ENCODE measurements around the gene CNTNAP2. TPM values are rescaled to one million over a fixed set of nuclear protein-coding genes. Genes with fewer than 3 reads are reported as not detected.
A peak's percentile ranks its signal among the peaks of the same experiment; 100 is the strongest.

The CNTNAP2 gene
- 133 TPM for polyA plus RNA-seq (2013, experiment 1 of 4)
- polyA plus RNA-seq (2013, experiment 2 of 4), result 145 TPM
- polyA plus RNA-seq (2013, experiment 3 of 4), result 79.4 TPM
- polyA plus RNA-seq (2013, experiment 4 of 4), result 84.8 TPM

DNA sequence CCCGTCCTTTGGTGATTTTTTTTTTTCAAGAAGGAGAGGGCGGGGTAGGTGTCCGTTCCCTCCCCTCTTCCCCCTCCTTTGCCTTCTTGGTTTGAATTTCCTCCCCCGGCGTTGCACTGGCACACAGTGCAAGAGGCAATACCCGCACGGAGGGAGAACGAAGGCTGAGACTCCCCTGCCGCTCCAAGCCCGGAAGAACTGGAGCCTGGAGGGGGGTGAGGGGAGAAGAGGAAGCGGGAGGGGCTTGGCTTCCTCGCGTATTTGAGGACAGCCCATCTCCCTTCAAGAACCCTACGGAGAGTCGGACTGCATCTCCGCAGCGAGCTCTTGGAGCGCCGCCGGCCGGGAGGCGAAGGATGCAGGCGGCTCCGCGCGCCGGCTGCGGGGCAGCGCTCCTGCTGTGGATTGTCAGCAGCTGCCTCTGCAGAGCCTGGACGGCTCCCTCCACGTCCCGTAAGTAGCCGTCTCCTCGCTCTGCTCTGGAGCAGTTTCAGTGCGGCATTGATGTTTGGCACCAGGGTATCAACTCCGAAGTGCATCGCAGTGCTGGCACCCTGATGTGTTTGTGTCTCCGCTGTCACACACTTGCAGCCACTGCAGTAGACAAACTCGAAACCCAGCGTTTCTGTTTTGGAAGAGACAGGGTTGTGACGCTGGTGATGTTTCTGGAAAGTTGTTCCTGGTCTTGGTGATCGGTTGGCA lies at the start of gene CNTNAP2:
CNTNAP2 (plus strand) TSS at position 281 of the 702 bp plus-strand sequence; CDS start at position 357, 76 bp downstream.
- H3K36me3 ChIP-seq (ENCODE audit: control insufficient read depth, insufficient read depth, low read length), result no peaks in the 10 kb centered on the region
- H3K9me3 ChIP-seq (ENCODE audit: control insufficient read depth, low read length), result no peaks in the 10 kb centered on the region
- WGBS, 2 experiments, result 1% methylated on average over 39 to 42 of the region's 42 CpGs
- H3K27me3 ChIP-seq (ENCODE audit: control insufficient read depth, insufficient read depth, low read length, poor library complexity, severe bottlenecking), result peaks cover 32% of the 10 kb centered on the region
- H3K4me3 ChIP-seq (ENCODE audit: insufficient read depth, low read depth, low read length), result peak within 1 kb of the TSS; percentile 52
- no peaks in the 10 kb centered on the region for H3K4me1 ChIP-seq (ENCODE audit: control insufficient read depth, insufficient read depth, low read length)
- H3K27ac ChIP-seq (ENCODE audit: insufficient read depth, low read depth, low read length, poor library complexity, severe bottlenecking), result no peak within 1 kb of the TSS

DNA sequence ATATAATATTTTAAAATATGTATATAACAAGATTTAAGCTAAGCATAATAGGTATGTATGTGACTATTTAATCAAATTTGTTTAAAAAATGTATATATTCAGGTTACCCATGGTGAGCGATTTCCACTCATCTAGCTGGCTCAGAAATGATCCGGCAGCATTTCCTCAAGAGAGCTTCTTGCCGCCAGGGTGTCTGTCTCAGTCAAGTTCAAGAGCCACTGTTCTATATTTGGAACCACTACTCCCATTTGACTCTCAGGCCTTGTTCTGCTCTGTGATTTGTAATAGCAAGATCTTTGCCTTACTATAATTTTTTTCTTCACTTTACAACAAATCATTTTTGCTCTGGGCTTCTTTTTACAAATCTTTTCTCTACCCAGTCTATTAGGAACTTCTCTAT lies 48.7 kb upstream of the CNTNAP2 start:
- Histone ChIP-seq H3K27me3 (ENCODE audit: control insufficient read depth, insufficient read depth, low read length, poor library complexity, severe bottlenecking) (no peaks in the 10 kb centered on the region), H3K4me1 (ENCODE audit: control insufficient read depth, insufficient read depth, low read length) (no peaks in the 10 kb centered on the region), H3K36me3 (ENCODE audit: control insufficient read depth, insufficient read depth, low read length) (no peaks in the 10 kb centered on the region), H3K9me3 (ENCODE audit: control insufficient read depth, low read length) (no peaks in the 10 kb centered on the region), H3K4me3 (ENCODE audit: insufficient read depth, low read depth, low read length) (no peak overlapping the region), H3K27ac (ENCODE audit: insufficient read depth, low read depth, low read length, poor library complexity, severe bottlenecking) (no peak overlapping the region)
- 92 to 97% methylated on average over 3 of the region's 3 CpGs for WGBS, 2 experiments

DNA sequence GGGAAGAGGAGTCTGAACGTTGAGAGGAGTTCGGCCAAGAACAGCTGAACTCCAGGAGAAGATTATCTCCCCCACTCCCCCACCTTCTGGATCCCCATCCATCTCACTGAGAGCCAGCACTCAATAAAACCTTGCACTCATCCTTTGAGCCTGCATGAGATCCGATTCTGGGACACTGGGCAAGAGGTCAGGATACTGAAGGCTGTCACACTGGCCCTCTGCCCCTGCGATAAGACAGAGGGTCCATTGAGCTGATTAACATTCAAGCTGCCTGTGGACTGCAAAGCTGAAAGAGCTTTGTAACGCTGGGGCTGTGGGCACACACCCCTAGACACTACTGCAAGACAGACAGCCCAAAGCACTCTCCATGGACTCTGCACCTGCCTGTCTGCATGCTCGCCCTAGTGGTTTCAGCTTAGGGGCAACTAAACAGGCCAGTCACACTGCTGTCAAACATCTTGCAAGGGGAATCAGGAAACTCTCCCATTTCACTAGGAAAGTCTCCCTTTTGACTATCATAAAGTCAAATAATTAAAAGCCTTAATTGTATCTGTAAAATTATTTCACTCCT lies 42.3 kb upstream of the CNTNAP2 start:
- Histone ChIP-seq H3K27me3 (ENCODE audit: control insufficient read depth, insufficient read depth, low read length, poor library complexity, severe bottlenecking) (no peaks in the 10 kb centered on the region), H3K27ac (ENCODE audit: insufficient read depth, low read depth, low read length, poor library complexity, severe bottlenecking) (no peak overlapping the region), H3K36me3 (ENCODE audit: control insufficient read depth, insufficient read depth, low read length) (no peaks in the 10 kb centered on the region), H3K4me3 (ENCODE audit: insufficient read depth, low read depth, low read length) (no peak overlapping the region), H3K9me3 (ENCODE audit: control insufficient read depth, low read length) (no peaks in the 10 kb centered on the region), H3K4me1 (ENCODE audit: control insufficient read depth, insufficient read depth, low read length) (no peaks in the 10 kb centered on the region)
- 81 to 88% methylated on average over 5 to 6 of the region's 6 CpGs for WGBS, 2 experiments

DNA sequence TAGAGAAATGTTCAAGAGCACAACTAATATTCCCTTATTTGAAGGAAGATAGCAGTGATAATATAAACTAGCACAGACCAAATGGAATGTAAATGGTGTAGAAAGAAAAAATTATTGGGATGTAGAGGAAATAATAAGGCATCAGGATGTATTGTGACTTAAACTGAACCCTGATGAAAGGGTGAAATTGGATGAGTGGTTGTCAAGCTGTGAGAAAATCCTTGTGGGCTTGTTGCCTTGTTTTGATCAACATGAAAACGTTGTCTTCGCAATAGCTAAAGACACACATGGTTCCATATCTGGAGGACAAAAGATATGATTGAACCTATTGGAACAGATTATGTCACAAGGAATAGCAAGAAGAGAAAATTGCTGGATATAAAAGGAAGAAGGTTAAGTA lies 40.3 kb upstream of the CNTNAP2 start:
- no peaks in the 10 kb centered on the region for H3K36me3 ChIP-seq (ENCODE audit: control insufficient read depth, insufficient read depth, low read length)
- 73 to 79% methylated on average over 2 of the region's 2 CpGs for WGBS, 2 experiments
- H3K4me1 ChIP-seq (ENCODE audit: control insufficient read depth, insufficient read depth, low read length), result no peaks in the 10 kb centered on the region
- no peaks in the 10 kb centered on the region for H3K27me3 ChIP-seq (ENCODE audit: control insufficient read depth, insufficient read depth, low read length, poor library complexity, severe bottlenecking)
- no peak overlapping the region for H3K27ac ChIP-seq (ENCODE audit: insufficient read depth, low read depth, low read length, poor library complexity, severe bottlenecking)
- H3K4me3 ChIP-seq (ENCODE audit: insufficient read depth, low read depth, low read length), result no peak overlapping the region
- no peaks in the 10 kb centered on the region for H3K9me3 ChIP-seq (ENCODE audit: control insufficient read depth, low read length)

DNA sequence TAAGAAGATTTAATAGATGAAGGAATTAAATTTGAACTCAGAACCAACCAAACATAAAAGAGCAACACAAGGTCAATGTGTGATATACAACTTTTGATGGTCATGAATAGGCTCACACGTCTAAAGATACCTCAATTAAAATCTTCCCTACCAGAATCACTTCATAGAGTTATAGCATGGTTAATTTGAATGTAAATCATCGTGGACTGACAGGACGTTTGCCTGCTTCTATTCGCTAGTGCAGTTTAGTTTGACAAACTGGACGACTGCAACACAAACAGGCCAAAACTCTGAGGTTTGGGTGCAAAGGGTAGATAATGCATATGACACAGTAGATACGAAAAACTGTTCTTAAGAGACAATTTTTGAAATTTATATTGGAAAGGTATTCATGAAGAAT lies 32.5 kb upstream of the CNTNAP2 start:
- WGBS, 2 experiments, result 89 to 93% methylated on average over 6 of the region's 6 CpGs
- Histone ChIP-seq H3K4me1 (ENCODE audit: control insufficient read depth, insufficient read depth, low read length) (no peaks in the 10 kb centered on the region), H3K27ac (ENCODE audit: insufficient read depth, low read depth, low read length, poor library complexity, severe bottlenecking) (no peak overlapping the region), H3K36me3 (ENCODE audit: control insufficient read depth, insufficient read depth, low read length) (no peaks in the 10 kb centered on the region), H3K27me3 (ENCODE audit: control insufficient read depth, insufficient read depth, low read length, poor library complexity, severe bottlenecking) (no peaks in the 10 kb centered on the region), H3K4me3 (ENCODE audit: insufficient read depth, low read depth, low read length) (no peak overlapping the region), H3K9me3 (ENCODE audit: control insufficient read depth, low read length) (no peaks in the 10 kb centered on the region)

DNA sequence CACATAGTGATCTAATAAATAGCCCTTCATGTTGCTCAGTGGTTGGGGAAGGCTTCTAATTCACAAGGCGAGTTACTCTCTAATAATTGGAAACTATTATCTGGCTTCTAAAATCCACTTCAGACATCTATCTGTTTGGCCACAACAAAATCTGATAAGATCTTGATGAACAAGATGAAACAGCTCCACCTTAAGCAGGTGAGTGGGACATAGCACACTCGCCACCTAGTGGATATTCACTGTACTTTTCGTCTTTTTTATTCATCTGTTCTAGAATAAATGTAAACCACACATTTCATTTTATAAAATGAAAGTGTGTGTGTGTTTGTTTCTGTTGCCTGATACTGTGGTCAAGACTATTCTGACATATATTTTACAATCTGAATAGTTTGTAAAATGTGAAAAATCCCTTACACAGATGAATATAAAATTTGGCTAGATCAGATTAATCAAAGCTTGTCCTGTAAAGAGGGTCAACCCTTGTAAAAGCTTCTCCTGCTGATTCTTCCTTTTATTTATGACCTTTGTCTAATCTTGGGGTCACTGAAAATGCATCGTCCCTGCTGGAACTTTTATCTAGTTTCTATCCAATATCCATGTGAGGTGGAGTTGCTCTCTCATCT lies 26.5 kb upstream of the CNTNAP2 start:
- no peaks in the 10 kb centered on the region for H3K9me3 ChIP-seq (ENCODE audit: control insufficient read depth, low read length)
- no peak overlapping the region for H3K4me3 ChIP-seq (ENCODE audit: insufficient read depth, low read depth, low read length)
- no peaks in the 10 kb centered on the region for H3K36me3 ChIP-seq (ENCODE audit: control insufficient read depth, insufficient read depth, low read length)
- WGBS, 2 experiments, result 3 to 6% methylated on average over 3 to 4 of the region's 4 CpGs
- H3K4me1 ChIP-seq (ENCODE audit: control insufficient read depth, insufficient read depth, low read length), result no peaks in the 10 kb centered on the region
- no peaks in the 10 kb centered on the region for H3K27me3 ChIP-seq (ENCODE audit: control insufficient read depth, insufficient read depth, low read length, poor library complexity, severe bottlenecking)
- no peak overlapping the region for H3K27ac ChIP-seq (ENCODE audit: insufficient read depth, low read depth, low read length, poor library complexity, severe bottlenecking)

DNA sequence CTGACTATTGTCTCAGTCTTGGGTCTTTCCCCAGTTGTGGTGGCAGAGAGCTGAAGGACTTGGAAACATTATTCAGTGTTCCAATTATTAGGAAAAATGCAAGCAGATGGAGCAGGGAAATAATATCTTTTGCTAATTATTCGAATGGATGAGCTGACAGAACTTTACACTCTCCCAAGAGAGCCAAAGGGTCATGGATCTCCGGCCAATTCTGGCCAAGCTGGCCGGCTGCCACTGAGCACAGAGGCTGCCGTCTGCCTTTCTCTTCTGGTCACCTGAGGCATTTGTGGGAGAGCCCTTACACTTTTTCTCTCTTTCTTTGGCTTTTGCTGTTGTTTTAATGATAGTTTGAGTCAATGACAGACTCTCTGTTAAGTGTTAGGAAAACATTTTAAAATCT lies 22.2 kb upstream of the CNTNAP2 start:
- H3K9me3 ChIP-seq (ENCODE audit: control insufficient read depth, low read length), result no peaks in the 10 kb centered on the region
- no peak overlapping the region for H3K27ac ChIP-seq (ENCODE audit: insufficient read depth, low read depth, low read length, poor library complexity, severe bottlenecking)
- no peaks in the 10 kb centered on the region for H3K36me3 ChIP-seq (ENCODE audit: control insufficient read depth, insufficient read depth, low read length)
- WGBS, 2 experiments, result 78 to 85% methylated on average over 4 of the region's 4 CpGs
- H3K27me3 ChIP-seq (ENCODE audit: control insufficient read depth, insufficient read depth, low read length, poor library complexity, severe bottlenecking), result no peaks in the 10 kb centered on the region
- H3K4me3 ChIP-seq (ENCODE audit: insufficient read depth, low read depth, low read length), result no peak overlapping the region
- no peaks in the 10 kb centered on the region for H3K4me1 ChIP-seq (ENCODE audit: control insufficient read depth, insufficient read depth, low read length)

DNA sequence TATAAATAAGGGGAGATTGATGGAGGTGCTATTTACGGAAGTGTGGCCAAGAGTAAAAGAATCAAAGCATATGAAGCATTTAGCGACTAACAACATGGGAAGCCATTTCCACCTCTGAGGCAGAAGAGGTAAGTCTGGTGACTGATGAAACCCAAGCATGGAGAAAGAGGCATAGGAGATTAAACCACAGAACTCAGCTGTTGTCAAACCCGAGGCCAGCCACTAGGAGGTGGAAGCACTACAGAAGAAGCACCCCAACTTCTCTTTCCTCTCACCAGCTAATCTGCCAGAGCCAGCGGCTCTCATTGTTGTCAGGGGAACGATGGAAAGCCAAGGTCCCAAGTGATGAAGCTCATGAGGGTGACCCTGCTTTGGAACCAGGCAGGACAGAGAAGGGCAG lies 19.6 kb upstream of the CNTNAP2 start:
- Histone ChIP-seq H3K9me3 (ENCODE audit: control insufficient read depth, low read length) (no peaks in the 10 kb centered on the region), H3K4me1 (ENCODE audit: control insufficient read depth, insufficient read depth, low read length) (no peaks in the 10 kb centered on the region), H3K36me3 (ENCODE audit: control insufficient read depth, insufficient read depth, low read length) (no peaks in the 10 kb centered on the region), H3K27me3 (ENCODE audit: control insufficient read depth, insufficient read depth, low read length, poor library complexity, severe bottlenecking) (no peaks in the 10 kb centered on the region), H3K4me3 (ENCODE audit: insufficient read depth, low read depth, low read length) (no peak overlapping the region), H3K27ac (ENCODE audit: insufficient read depth, low read depth, low read length, poor library complexity, severe bottlenecking) (no peak overlapping the region)
- 74 to 78% methylated on average over 5 of the region's 5 CpGs for WGBS, 2 experiments

DNA sequence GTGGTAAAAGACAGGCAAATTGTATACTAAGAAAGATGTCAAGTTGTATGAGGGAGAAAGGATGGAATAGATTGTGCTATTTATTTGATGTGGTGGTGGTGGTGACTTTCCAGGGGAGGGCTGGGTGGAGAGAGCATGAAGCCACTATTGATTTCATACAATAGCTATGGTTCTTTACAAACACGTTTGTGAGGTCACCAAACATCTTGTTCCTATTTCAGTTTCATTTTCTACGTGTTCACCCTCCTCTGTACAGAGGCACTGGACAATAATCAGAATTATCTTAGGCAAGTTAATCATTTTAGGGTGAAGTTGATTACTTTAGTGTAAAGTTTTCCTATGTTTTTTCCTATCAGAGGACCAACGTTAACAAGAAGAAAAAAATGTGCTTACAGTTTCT lies 10.3 kb upstream of the CNTNAP2 start:
- Histone ChIP-seq H3K9me3 (ENCODE audit: control insufficient read depth, low read length) (no peaks in the 10 kb centered on the region), H3K36me3 (ENCODE audit: control insufficient read depth, insufficient read depth, low read length) (no peaks in the 10 kb centered on the region), H3K27ac (ENCODE audit: insufficient read depth, low read depth, low read length, poor library complexity, severe bottlenecking) (no peak overlapping the region), H3K4me3 (ENCODE audit: insufficient read depth, low read depth, low read length) (no peak overlapping the region), H3K27me3 (ENCODE audit: control insufficient read depth, insufficient read depth, low read length, poor library complexity, severe bottlenecking) (no peaks in the 10 kb centered on the region), H3K4me1 (ENCODE audit: control insufficient read depth, insufficient read depth, low read length) (no peaks in the 10 kb centered on the region)
- 82 to 86% methylated on average over 2 to 3 of the region's 3 CpGs for WGBS, 2 experiments

DNA sequence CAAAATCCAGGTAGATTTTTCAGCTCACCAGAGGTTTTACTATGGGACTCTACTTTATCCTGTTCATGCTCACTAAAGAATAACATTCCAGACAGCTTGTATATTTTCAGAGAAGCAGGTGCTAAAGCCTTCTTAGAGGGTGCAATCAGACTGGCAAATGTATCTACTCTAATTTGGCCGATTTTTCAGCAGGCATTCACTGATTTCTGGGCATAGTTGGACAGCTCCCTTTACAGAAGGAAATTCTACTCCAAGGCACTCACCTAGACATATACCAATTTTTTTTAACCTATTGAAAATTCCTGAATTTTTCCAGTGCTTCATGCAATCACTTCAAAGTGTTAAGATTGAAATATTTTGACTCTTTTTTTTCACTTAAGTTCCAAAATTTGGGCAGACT lies 3.8 kb upstream of the CNTNAP2 start:
- Histone ChIP-seq H3K9me3 (ENCODE audit: control insufficient read depth, low read length) (no peaks in the 10 kb centered on the region), H3K27ac (ENCODE audit: insufficient read depth, low read depth, low read length, poor library complexity, severe bottlenecking) (no peak overlapping the region), H3K4me1 (ENCODE audit: control insufficient read depth, insufficient read depth, low read length) (no peaks in the 10 kb centered on the region), H3K4me3 (ENCODE audit: insufficient read depth, low read depth, low read length) (no peak overlapping the region), H3K27me3 (ENCODE audit: control insufficient read depth, insufficient read depth, low read length, poor library complexity, severe bottlenecking) (peaks cover 21% of the 10 kb centered on the region), H3K36me3 (ENCODE audit: control insufficient read depth, insufficient read depth, low read length) (no peaks in the 10 kb centered on the region)
- 82 to 89% methylated on average over 1 of the region's 1 CpG for WGBS, 2 experiments

All from ectodermal cell (in vitro differentiated cells).